IPS-18a (cell line): ENCODE data around the gene ZBTB14.

Experiments used
- H3K27ac ChIP-seq: one replicate; pipeline ENCODE4 v1.5.1; 2013; ENCODE audit warnings: low read length
- H3K27me3 ChIP-seq: one replicate; pipeline ENCODE4 v1.6.1; 2013; ENCODE audit warnings: mild to moderate bottlenecking, low read length; ENCODE audit not compliant: control insufficient read depth, insufficient read depth
- H3K36me3 ChIP-seq: one replicate; pipeline ENCODE4 v1.6.1; 2013; ENCODE audit warnings: low read depth, low read length; ENCODE audit not compliant: control insufficient read depth
- H3K4me1 ChIP-seq: one replicate; pipeline ENCODE4 v1.6.1; 2013; ENCODE audit warnings: low read depth, low read length; ENCODE audit not compliant: control insufficient read depth
- H3K4me3 ChIP-seq: one replicate; pipeline ENCODE4 v1.5.1; 2013; ENCODE audit warnings: low read length
- H3K9ac ChIP-seq: one replicate; pipeline ENCODE4 v1.6.1; 2013; ENCODE audit warnings: mild to moderate bottlenecking, low read length, moderate library complexity
- H3K9me3 ChIP-seq: one replicate; pipeline ENCODE4 v1.6.1; 2013; ENCODE audit warnings: low read depth, low read length; ENCODE audit not compliant: control insufficient read depth

The ZBTB14 gene

DNA sequence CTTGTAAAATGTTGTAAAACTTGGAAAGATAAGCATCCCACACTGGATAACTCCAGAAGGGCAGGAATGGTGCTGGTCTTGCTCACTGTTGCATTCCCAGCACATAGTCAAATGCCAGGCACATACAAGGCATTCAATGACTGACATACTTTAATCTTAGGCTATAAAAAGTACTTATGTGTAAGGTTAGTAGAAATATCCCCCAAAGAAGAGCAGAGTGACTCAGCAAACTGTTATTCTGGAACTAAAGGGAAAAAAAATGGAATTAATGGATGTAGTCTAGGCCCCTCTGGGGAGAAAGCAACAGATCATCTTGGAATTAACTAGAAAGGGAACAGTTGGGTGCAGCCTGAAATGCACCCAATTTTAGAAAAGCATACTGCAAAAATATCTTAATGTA lies 9.0 kb downstream of the ZBTB14 start:
- H3K4me3 ChIP-seq = no peak overlapping the region
- peaks cover 11% of the 10 kb centered on the region for H3K36me3 ChIP-seq
- H3K27me3 ChIP-seq = no peaks in the 10 kb centered on the region
- no peak overlapping the region for H3K9ac ChIP-seq
- H3K4me1 ChIP-seq = peaks cover 11% of the 10 kb centered on the region
- H3K9me3 ChIP-seq = no peaks in the 10 kb centered on the region
- H3K27ac ChIP-seq = no peak overlapping the region

DNA sequence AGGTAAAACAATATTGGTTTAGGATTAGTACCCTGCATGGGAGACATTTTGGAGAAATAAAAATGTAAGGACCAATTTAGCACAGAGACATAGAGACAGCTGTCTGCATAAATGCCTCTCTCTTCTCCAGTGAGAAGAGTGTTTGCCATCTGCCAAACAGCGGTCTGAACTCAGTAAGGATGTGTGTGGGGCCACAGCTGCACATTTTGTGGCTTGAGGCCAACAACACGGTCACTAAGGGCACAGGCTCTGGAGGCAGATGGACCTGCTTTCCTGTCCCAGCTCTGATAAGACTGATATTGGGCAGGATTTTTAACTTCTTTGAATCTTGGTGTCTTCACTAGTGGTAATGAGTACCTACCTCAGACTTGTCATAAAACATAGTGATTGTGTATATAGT lies 10.2 kb downstream of the ZBTB14 start:
- Histone ChIP-seq H3K27ac (no peak overlapping the region), H3K27me3 (no peaks in the 10 kb centered on the region), H3K9ac (no peak overlapping the region), H3K4me1 (peaks cover 11% of the 10 kb centered on the region), H3K36me3 (no peaks in the 10 kb centered on the region), H3K9me3 (no peaks in the 10 kb centered on the region), H3K4me3 (no peak overlapping the region)

DNA sequence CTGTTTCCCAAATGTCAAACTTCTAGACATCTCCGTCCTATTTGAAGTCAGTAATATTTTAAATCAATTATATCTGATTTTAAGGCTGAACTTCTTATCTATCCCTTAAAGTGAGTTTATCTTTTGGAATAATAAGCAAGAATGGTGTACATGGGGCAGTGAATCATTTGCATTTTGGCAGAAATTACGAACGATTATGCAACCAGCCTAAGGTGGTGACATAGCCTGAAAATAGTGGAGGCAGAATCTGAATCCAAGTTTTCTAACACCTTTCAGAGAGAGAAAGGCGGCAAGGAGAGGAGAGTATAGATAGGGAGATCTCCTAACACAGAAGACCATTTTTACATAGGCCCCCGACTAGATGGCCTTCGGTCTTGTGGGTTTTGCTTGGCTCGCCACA lies 10.7 kb downstream of the ZBTB14 start:
- Histone ChIP-seq H3K27me3 (no peaks in the 10 kb centered on the region), H3K36me3 (no peaks in the 10 kb centered on the region), H3K27ac (no peak overlapping the region), H3K4me1 (peaks cover 11% of the 10 kb centered on the region), H3K9me3 (no peaks in the 10 kb centered on the region), H3K9ac (no peak overlapping the region), H3K4me3 (no peak overlapping the region)

DNA sequence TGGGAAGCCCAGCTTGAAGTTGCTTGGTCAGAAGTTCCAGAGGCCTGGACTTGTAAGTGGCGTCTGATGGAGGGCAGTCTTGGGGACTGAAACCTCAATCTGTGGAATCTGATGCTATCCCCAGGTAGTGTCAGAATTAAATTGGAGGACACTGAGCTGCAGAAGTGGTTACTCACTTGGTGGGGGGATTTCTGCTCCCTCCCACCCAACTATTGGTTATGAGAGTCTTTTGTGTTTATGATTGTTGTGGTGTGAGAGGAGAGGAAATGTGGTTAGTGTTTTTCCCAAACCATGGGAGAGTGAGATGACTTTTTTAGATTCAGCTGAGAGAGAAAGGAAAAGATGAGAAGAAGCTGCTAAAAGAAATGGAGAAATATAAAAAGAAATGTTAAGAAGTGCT lies 12.8 kb downstream of the ZBTB14 start:
- no peaks in the 10 kb centered on the region for H3K9me3 ChIP-seq
- no peaks in the 10 kb centered on the region for H3K27me3 ChIP-seq
- no peak overlapping the region for H3K4me3 ChIP-seq
- H3K36me3 ChIP-seq = no peaks in the 10 kb centered on the region
- no peak overlapping the region for H3K27ac ChIP-seq
- H3K9ac ChIP-seq = no peak overlapping the region
- peaks cover 2% of the 10 kb centered on the region for H3K4me1 ChIP-seq

DNA sequence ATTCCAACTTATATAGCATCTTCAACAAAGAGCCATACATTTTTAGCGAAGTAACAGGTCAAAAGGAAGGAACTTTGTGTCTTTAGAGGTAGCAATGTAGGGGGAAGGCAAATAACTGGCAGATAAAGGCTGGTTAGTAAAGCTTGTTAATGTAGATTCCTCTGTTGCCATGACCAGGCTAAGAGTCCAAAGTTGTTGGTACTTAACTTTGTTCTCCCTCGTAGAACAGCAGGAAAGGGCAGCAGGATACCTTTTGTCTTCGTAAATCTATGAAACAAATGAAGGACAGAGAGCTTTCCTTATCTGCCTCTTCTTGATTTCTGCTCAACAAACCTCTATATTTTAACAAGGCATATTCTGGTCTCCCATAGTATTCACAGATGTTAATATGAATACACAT lies 18.6 kb downstream of the ZBTB14 start:
- H3K9me3 ChIP-seq = no peaks in the 10 kb centered on the region
- peak overlapping the region; percentile 6 for H3K4me3 ChIP-seq
- no peaks in the 10 kb centered on the region for H3K36me3 ChIP-seq
- no peaks in the 10 kb centered on the region for H3K27me3 ChIP-seq
- H3K4me1 ChIP-seq = peaks cover 8% of the 10 kb centered on the region
- H3K9ac ChIP-seq = no peak overlapping the region
- no peak overlapping the region for H3K27ac ChIP-seq

DNA sequence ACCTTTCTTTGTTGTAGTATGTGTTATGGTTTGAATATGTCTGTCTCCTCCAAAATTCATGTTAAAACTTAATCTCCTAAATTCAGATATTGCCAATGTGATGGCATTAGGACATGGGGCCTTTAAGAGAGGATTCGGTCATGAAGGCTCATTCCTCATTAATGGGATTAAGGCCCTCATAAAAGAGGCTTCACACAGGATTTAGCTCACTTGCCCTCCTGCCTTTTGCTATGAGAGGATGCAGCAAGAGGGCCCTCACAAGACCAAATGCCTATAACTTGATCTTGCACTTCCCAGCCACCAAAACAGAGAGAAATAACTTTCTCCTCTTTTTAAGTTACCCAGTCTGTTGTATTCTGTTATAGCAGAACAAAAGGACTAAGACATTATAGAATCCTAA lies 19.7 kb downstream of the ZBTB14 start:
- H3K36me3 ChIP-seq = no peaks in the 10 kb centered on the region
- no peak overlapping the region for H3K9ac ChIP-seq
- peaks cover 8% of the 10 kb centered on the region for H3K4me1 ChIP-seq
- H3K9me3 ChIP-seq = no peaks in the 10 kb centered on the region
- H3K27ac ChIP-seq = no peak overlapping the region
- no peaks in the 10 kb centered on the region for H3K27me3 ChIP-seq
- H3K4me3 ChIP-seq = no peak overlapping the region

DNA sequence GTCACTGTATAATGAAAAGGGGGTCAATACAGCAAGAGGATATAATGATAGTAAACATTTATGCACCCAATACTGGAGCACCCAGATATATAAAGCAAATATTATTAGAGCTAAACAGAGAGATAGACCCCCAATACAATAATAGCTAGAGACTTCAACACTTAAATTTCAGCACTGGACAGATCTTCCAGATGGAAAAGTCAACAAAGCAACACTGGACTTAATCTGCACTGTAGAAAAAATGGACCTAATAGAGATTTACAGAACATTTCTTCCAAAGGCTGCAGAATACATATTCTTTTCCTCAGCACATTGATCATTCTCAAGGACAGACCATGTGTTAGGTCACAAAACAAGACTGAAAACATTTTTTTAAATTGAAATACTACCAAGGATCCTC lies 26.7 kb downstream of the ZBTB14 start:
- no peak overlapping the region for H3K9ac ChIP-seq
- no peak overlapping the region for H3K27ac ChIP-seq
- no peaks in the 10 kb centered on the region for H3K4me1 ChIP-seq
- H3K9me3 ChIP-seq = no peaks in the 10 kb centered on the region
- H3K27me3 ChIP-seq = no peaks in the 10 kb centered on the region
- no peaks in the 10 kb centered on the region for H3K36me3 ChIP-seq
- H3K4me3 ChIP-seq = no peak overlapping the region

DNA sequence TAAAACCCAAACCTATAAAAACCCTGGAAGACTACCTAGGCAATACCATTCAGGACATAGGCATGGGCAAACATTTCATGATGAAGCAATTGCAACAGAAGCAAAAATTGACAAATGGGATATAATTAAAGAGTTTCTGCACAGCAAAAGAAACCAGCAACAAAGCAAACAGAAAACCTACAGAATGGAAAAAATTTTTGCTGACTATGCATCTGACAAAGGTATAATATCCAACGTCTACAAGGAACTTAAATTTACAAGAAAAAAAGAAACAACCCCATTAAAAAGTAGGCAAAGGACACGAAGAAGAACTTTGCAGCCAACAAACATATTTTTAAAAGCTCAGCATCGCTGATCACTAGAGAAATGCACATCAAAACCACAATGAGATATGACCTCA lies 28.8 kb downstream of the ZBTB14 start:
- Histone ChIP-seq H3K36me3 (no peaks in the 10 kb centered on the region), H3K27ac (no peak overlapping the region), H3K4me1 (no peaks in the 10 kb centered on the region), H3K4me3 (no peak overlapping the region), H3K9ac (no peak overlapping the region), H3K27me3 (no peaks in the 10 kb centered on the region), H3K9me3 (no peaks in the 10 kb centered on the region)

DNA sequence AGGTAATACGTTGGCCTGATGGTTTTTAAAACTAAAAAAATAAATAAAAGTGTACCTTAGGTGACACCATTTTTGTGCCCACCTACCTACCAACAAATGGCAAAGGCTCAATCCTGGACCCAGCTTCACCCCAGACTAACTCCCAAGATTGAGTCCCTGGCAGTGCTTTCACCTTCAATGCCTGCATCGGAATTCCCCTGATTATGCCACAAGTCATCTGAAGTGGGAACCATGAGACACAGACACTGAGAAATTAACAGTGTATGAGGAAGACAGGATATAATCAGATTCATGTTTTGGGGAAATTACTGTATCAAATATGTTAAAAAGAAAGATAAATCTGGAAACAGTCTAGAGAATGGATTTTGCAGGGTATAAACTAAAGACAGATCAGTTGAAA lies 41.6 kb downstream of the ZBTB14 start:
- H3K4me1 ChIP-seq = no peaks in the 10 kb centered on the region
- no peaks in the 10 kb centered on the region for H3K9me3 ChIP-seq
- H3K9ac ChIP-seq = no peak overlapping the region
- H3K4me3 ChIP-seq = no peak overlapping the region
- H3K36me3 ChIP-seq = no peaks in the 10 kb centered on the region
- no peak overlapping the region for H3K27ac ChIP-seq
- H3K27me3 ChIP-seq = no peaks in the 10 kb centered on the region

DNA sequence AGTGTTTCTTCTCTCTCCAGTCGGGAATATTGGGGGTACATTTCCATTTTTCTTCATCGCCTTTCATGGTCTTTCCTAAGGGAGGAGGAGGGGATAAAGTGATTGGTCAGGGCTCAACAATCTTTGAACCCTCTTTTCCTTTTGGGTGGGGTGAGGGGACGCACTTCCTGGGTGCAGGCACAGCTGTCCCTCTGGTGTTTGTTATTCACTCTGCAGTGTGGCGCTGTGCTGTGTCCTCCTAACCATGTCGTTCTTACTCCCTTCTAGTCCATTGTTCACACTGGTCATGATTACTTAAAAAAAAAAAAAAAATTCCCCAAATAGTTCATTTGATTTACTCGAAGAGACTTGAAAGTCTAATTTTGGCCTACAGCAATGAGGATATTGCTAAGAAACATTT lies 44.4 kb downstream of the ZBTB14 start:
- H3K27ac ChIP-seq = no peak overlapping the region
- no peaks in the 10 kb centered on the region for H3K9me3 ChIP-seq
- H3K4me3 ChIP-seq = no peak overlapping the region
- H3K27me3 ChIP-seq = no peaks in the 10 kb centered on the region
- H3K36me3 ChIP-seq = no peaks in the 10 kb centered on the region
- no peak overlapping the region for H3K9ac ChIP-seq
- H3K4me1 ChIP-seq = no peaks in the 10 kb centered on the region

DNA sequence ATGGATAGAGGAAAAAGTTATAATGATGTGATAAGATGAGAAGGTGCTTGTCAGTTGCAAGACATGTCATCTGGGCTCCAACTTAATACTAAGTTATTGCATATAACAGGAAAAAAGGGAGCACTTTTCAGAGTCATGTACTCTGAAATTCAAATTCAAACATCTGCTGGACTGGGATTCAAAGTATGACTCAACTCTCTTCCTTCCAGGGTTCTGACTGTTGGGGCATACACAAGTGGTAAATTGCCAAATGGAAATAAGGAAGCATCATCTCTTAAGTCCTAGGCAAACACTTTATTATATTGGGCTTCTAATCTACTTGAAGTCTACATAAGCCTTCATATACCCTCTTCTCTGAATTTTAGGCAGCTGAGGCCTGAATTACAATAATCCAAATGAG lies 44.9 kb downstream of the ZBTB14 start:
- Histone ChIP-seq H3K9me3 (no peaks in the 10 kb centered on the region), H3K4me1 (no peaks in the 10 kb centered on the region), H3K27ac (no peak overlapping the region), H3K4me3 (no peak overlapping the region), H3K36me3 (no peaks in the 10 kb centered on the region), H3K27me3 (no peaks in the 10 kb centered on the region), H3K9ac (no peak overlapping the region)

DNA sequence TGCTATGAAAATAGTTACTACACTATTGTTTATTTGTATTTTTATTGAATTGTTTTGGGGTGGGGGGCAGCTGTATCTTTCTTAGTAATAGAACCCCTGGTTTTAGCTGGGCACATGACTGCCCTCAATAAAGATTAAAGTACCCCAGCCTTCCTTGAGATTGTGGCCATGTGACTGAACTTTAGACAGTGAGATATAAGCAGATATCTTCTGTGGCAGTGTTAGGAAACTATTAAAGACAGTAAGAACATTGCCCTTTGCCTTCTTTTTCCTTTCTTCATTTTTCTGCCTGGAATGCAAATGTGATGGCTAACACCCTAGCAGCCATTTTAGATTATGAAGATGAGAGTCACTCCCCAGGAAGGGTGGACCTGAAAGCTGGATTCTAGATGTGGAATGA lies 50.6 kb downstream of the ZBTB14 start:
- Histone ChIP-seq H3K27me3 (no peaks in the 10 kb centered on the region), H3K36me3 (no peaks in the 10 kb centered on the region), H3K9ac (no peak overlapping the region), H3K4me1 (peaks cover 3% of the 10 kb centered on the region), H3K27ac (no peak overlapping the region), H3K4me3 (no peak overlapping the region), H3K9me3 (no peaks in the 10 kb centered on the region)
